Mesenteric fat pad (tissue), 1 donor: ENCODE results near the gene FANCE. TPM values are rescaled to one million over a fixed set of nuclear protein-coding genes. Genes with fewer than 3 reads are reported as not detected.

Source experiments
- DNase-seq: peaks from one replicate; pipeline ENCODE4 v3.0.0-alpha.2; 2020; ENCODE audit warnings: low spot score
- total RNA-seq: library from RNA; stranded (reverse); fragmentation: NEBNext Ultra II Directional; extraction: Animal tissue kit (Norgen Biotek cat#: 25700); gene quantifications from one replicate; pipeline ENCODE4 v1.2.1, GENCODE V29; 2021
- donor health status: DM: yes; HTN: yes; CAD: no.

Gene FANCE
- total RNA-seq, 1 donor from 2014 or later, result 1.9 TPM

DNA sequence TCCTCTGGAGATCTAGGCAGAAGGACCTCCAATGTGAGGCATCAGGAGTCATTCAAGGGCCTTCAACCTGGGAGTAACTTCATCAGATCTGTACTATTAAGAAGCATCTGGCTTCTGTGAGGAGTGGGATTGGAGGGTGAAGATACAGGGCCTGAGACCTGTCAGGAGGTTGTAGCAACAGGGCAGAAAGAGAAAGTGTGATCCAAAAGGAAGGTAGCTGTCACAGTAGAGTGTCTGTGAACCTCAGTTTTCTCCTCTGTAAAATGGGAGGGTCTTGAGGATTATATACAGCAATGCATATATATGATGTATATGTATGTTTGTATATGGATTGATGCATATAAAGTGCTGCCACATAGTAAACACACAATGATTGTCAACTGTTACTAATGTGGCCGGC is 13.5 kb downstream of the FANCE start:
- no peak for DNase-seq

GRCh38 chr6:35468181-35468979 is 16.2 kb downstream of the FANCE start, which contains the start of gene RPL10A:
Gene RPL10A (plus strand): TSS chr6:35468401. CDS start chr6:35468435, 34 bp downstream.
- peak; percentile 97 for DNase-seq

DNA sequence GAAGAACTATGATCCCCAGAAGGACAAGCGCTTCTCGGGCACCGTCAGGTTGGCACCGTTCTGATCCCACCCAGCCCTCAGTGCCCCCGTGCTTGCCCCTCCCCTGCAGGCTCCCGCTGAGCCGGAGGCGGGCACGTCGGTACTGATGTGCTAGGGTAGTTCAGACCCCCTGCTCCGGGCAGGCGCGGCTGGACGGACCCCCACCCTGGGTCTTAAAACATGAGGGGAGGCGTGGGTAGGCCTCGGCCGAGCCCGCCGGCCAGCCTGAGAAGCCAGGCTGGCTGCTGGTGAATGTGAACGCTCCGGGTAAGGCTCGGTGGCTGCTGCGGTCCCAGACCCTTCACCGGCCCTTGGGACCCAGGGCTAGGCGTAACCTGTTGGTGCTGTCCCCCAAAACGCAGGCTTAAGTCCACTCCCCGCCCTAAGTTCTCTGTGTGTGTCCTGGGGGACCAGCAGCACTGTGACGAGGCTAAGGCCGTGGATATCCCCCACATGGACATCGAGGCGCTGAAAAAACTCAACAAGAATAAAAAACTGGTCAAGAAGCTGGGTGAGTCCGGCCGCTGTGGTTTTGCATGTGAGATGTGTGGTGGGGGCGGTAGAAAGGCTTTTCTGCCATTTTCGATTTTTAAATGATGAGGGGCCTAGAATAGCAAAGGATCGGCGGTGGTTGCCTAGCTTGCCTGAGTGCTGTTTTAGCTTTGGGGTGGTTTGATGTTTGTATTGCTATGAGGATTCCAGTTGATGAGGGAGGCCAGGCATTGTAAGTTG is 17.0 kb downstream of the FANCE start:
- no peak for DNase-seq

- no peak for DNase-seq
These were observed 17.9 kb downstream of the FANCE start for GRCh38 chr6:35469751-35470662.

GRCh38 chr6:35470663-35471120 is 18.6 kb downstream of the FANCE start:
- DNase-seq, result no peak

DNA sequence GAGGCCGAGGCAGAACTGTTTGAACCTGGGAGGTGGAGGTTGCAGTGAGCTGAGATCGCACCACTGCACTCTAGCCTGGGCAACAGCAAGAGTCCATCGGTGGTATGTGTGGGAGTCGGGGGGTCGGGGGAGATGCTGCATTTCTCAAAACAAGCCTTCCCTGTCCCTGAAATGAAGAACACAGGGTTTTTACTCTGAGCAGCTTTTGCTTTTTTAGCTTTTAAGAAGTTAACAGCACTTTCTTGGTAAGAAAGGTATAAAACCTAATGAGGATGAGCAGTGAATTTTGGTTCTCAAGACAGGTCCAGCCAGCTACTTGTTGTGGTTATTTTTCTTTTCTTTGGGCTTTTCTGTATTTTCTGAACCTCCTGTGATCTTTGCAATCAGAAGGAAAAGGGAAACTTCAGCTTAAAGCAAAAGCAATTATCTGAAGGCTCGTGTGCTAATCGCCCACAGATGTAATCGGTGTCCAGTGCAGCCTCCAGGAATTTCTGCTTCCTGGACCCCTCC is 19.8 kb downstream of the FANCE start:
- DNase-seq, result no peak

DNA sequence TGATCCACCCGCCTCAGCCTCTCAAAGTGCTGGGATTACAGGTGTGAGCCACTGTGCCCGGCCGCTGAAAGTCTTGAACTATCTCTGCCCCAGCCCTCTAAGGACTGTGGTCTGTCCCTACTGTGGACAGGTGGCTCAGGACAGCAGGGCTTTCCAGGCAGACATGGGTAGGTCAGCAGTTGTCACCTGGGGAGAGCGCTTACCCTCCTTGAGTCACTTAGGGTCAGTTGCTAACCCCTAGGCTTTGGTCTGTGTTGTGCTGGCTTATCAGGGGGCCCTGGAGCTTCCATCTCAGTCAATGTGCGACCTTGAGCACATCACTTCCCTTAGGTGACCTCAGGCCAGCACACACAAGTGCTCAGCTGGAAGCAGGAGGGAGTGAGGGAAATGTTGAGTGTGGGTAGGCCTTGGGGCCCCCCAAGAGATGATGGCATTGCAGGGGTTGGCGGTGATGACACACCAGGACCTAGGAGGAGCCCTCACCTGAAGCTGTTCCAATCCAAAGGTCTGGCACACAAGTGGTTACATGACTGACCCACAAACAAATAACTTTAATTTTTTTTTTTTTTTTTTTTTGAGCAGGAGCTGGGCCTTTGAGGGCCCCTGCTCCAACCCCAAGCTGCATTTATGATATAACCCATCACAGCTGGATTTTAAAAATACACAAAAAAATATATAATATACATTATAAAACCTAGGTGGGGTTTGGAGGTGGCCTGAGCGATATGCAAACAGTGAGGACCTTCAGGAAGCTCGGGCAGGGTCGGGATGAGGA is 21.1 kb downstream of the FANCE start:
- DNase-seq, result no peak

DNA sequence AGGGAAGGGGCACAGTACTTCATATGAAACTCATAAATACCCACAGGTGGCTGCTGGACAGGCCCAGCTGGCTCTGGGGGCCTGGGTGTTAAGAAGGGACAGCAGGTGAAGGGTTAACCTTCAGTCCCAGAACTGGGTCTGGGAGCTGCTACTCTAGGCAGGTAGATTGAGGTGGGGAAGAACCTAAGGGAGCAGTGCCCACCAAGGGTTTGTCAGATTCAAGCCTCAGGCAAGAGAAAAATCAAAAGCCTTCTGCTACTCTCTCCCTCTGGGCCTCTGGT is 21.7 kb downstream of the FANCE start:
- DNase-seq, result no peak

DNA sequence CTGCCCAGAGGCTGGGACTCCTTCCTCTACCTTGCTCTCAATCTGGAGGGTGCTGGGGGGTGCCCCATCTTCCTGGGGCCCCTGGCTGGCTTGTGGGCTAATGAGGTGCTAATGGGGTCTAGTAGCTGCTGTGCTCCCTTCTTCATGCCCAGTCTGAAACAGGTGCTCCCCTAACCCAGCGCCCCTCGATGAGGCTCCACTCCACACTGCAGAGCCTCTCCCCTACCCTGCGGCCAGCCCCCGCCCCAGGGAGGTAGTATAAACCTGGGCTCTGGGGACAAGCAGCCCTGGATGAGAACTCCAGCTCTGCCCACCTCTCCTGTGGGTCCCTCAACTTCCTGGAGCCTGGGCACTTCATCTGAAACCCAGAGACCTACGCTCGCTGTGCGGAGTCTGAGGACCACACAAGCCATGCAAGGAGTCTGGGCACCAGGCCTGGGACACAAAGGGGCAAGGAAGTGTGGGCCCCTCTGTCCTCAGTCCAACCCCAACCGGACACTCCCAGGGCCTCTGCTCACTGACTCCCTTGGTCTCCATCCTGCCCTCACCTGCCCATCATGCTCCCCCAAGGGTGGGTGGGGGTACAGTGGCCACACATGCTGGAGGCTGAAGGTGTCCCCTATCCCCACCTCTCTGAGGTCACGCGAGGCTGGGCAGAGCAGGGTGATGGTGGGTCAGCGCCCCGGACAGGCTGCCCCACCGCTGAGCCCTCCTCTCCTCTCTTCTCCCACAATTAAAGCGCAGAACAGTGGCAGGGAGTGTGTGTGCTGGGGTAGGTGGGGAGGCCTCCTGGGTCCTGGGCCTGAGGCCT is 22.2 kb downstream of the FANCE start:
- DNase-seq, result no peak

GRCh38 chr6:35474942-35475570 is 22.9 kb downstream of the FANCE start:
- DNase-seq, result no peak

DNA sequence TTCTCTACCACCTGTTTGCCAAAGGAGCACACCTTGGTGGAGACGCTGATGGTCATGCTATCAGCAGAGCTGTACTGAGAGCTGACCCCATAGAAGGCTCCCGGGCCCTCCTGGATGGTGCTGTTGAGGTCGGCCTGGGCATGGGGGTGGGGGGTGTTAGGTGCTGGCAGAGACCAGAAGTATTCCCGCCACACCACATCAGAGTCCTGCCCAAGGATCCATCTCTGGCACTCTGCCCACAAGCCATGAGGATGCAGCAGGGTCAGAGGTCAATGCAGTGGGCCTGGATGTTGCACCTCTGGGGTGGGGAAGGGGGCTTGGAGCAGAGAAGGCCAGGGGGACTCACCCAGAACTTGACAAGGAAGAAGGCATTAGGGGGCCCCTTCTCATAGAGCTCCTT is 23.4 kb downstream of the FANCE start:
- no peak for DNase-seq

- DNase-seq, result no peak
These were observed 23.9 kb downstream of the FANCE start for GRCh38 chr6:35476004-35476403.

DNA sequence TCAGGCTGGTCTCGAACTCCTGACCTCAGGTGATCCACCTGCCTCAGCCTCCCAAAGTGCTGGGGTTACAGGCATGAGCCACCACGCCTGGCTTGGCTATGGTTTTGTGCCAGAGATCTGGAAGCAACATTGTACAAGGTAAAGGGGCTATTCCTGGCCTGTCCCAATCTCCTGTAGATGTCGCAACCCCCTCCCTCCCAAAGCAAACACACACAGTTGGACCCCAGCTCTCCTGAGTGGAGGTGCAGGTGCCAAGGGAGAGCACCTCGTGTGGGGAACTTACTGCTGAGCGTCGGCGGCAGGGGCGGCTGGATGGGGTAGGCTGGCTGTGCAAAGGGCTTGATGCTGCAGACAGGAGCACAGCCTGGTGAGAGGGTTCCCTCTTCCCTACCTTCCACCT is 24.9 kb downstream of the FANCE start:
- no peak for DNase-seq

DNA sequence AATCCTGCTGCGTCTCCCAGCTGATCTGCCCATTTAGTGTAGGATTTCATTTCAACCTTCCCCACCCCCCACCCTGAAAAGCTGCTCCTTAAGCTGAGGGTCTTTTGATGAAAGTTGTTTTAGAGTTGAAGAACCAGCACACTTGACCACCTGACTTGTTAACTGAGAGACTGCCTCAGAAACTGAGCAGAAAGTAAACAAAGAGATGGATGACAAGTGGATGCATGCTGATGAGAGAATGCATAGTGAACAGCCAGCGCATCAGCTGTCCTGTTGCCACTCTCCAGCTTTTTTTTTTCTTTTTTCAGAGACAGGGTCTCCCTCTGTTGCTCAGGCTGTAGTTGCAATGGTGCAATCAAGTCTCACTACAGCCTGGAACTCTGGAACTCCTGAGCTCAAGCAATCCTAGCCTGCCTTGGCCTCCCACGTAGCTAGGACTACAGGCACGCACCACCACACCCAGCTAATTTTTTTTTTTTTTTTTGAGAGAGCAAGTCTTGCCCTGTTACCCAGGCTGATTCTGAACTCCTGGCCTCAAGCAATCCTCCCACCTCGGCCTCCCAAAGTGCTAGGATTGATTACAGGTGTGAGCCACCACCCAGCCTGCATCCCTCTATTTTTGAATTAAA is 25.5 kb downstream of the FANCE start:
- no peak for DNase-seq

DNA sequence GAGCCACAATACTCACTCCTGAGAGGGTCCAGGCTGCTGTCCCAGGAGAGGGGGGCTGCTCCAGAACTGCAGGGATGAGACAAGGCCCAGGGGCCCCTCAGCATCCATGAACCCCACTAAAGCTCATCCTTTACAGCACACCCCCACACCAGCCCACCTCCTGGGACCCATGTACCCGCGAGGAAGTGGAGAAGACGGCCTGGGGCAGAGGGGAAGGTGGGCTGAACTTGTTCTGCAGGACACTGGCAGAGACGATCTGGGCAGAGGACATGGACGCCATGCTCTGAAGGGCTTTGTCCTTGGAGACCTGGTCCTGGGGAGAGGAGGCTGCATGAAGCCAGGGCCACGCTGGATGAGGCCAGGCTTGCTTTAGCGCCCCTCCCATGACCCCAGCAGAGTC is 26.1 kb downstream of the FANCE start:
- no peak for DNase-seq

DNA sequence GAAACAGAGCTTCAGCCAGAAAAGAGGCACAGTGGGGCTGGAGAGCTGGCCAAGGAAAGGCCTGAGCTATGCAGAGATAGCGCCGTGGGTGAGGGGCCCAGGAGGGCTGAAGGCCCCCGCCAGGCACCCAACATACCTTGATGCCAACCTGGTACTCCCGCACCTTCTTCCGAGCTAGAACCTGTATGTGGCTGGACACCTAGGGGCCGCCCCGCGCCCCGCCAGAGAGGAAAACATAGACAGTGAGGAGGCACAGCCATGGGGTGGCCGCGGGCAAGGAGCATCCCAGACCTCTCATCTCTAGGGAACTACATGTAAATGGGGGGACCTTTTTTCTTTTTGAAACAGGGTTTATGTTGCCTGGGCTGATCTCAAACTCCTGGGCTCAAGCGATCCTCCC is 28.0 kb downstream of the FANCE start:
- DNase-seq, result no peak

GRCh38 chr6:35481226-35481625 is 29.1 kb downstream of the FANCE start:
- no peak for DNase-seq

DNA sequence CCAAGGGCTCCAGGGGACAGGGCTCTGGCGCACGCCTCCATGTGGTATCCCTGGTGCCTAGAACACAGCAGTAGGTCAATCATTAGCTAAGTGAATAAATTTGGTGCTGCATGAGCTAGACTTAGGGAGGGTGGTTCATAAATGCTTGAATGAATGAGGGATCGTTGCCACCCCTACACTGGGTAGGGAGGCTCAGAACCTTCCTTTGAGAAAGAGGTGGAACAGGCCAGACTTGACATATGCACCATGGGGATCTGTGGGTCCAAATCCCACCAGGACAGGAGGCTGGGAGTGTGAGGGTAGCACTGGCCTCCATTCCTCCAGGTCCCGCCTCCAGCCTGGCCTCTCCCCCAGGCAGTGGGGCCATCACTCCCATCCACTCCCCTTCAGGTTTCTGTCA is 30.9 kb downstream of the FANCE start:
- no peak for DNase-seq

DNA sequence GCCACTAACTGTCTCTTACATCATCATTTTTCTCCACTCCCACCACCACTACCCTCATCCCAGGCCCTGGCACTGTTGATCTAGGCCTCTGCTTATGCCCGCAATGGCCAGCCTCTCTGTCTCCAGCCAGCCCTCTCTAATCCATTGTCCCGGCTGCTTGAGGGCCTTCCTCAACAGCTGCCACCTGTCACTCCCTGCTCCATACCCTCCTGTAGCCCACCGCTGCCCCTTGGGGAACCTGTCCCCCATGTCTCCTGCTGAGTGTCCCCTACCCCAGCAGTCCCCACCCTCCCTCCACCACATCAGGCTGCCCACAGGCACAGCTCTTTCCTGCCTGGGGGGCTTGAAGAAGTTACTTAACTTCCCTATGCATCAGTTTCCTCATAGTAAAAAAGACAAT is 31.4 kb downstream of the FANCE start:
- no peak for DNase-seq
